Prostate gland (tissue), 2 donors: ENCODE results near the gene IFITM10.

Experiments
- CTCF ChIP-seq, 4 experiments: fragments of 200-600 bp in 2 of 4; fragments of 450-650 bp in 2 of 4; sonication (generic) in 2 of 4; IDR thresholded peaks; 1 replicate in 3 of 4; 2 replicates in 1 of 4; pipeline ENCODE4 v1.5.1; 2016 to 2019; ENCODE audit warnings: antibody characterized with exemption in 4 of 4, mild to moderate bottlenecking in 2 of 4, moderate library complexity in 2 of 4
- POLR2A ChIP-seq: fragments of 450-650 bp; IDR thresholded peaks from one replicate; pipeline ENCODE4 v1.6.1; 2016; ENCODE audit warnings: antibody characterized with exemption, mild to moderate bottlenecking

GRCh38 chr11:1791912-1792311, 41.5 kb upstream of the IFITM10 start:
- TF ChIP-seq CTCF (IDR thresholded peaks at IDR 0.05) (no peak), POLR2A (no peak)
